ENCODE results near the gene TBR1. TPM values are rescaled to one million over a fixed set of nuclear protein-coding genes. Genes with fewer than 3 reads are reported as not detected.

TBR1 gene
- not detected for total RNA-seq

- peak; percentile 38 for DNase-seq
Measured at GRCh38 chr2:161415987-161416707, at the start of gene TBR1. Gene TBR1, plus strand, starts transcription at chr2:161416297. Its CDS starts 114 bp downstream, at chr2:161416411.

- DNase-seq, result no peak
Measured at GRCh38 chr2:161367675-161368074, 48.4 kb upstream of the TBR1 start.

GRCh38 chr2:161369311-161369710 is 46.8 kb upstream of the TBR1 start:
- no peak for DNase-seq

GRCh38 chr2:161370981-161371380 is 45.1 kb upstream of the TBR1 start:
- no peak for DNase-seq

GRCh38 chr2:161371869-161372268 is 44.2 kb upstream of the TBR1 start:
- no peak for DNase-seq

- no peak for DNase-seq
Measured at GRCh38 chr2:161373942-161374341, 42.2 kb upstream of the TBR1 start.

GRCh38 chr2:161374446-161374845 is 41.7 kb upstream of the TBR1 start:
- no peak for DNase-seq

- no peak for DNase-seq
Measured at GRCh38 chr2:161379740-161380139, 36.4 kb upstream of the TBR1 start.

GRCh38 chr2:161381546-161381945 is 34.6 kb upstream of the TBR1 start:
- no peak for DNase-seq

- no peak for DNase-seq
Measured at GRCh38 chr2:161382747-161383146, 33.4 kb upstream of the TBR1 start.

GRCh38 chr2:161384864-161385263 is 31.2 kb upstream of the TBR1 start:
- no peak for DNase-seq

GRCh38 chr2:161386228-161386824 is 29.8 kb upstream of the TBR1 start:
- no peak for DNase-seq

GRCh38 chr2:161388146-161388779 is 27.8 kb upstream of the TBR1 start:
- no peak for DNase-seq

GRCh38 chr2:161391737-161392506 is 24.2 kb upstream of the TBR1 start:
- no peak for DNase-seq

GRCh38 chr2:161400076-161400475 is 16.0 kb upstream of the TBR1 start:
- no peak for DNase-seq

GRCh38 chr2:161402297-161402696 is 13.8 kb upstream of the TBR1 start:
- no peak for DNase-seq

GRCh38 chr2:161406316-161406715 is 9.8 kb upstream of the TBR1 start:
- no peak for DNase-seq

- DNase-seq, result no peak
Measured at GRCh38 chr2:161407597-161407996, 8.5 kb upstream of the TBR1 start.

- DNase-seq, result no peak
Measured at GRCh38 chr2:161409308-161409907, 6.7 kb upstream of the TBR1 start.

- no peak for DNase-seq
Measured at GRCh38 chr2:161412346-161412745, 3.8 kb upstream of the TBR1 start.

- peak; percentile 38 for DNase-seq
Measured at GRCh38 chr2:161414042-161415033, 1.8 kb upstream of the TBR1 start.
